Thyroid gland (tissue), 4 donors: Measurements from ENCODE around the gene AK1. TPM values are rescaled to one million over a fixed set of nuclear protein-coding genes. Genes with fewer than 3 reads are reported as not detected.
"Not testable (repeated sequence)": the region's sequence is repeated elsewhere in the genome, so short reads cannot be mapped to it uniquely, and the experiment has no call there.

Experiments used
- DNase-seq, 2 donors: peaks; one replicate each; pipeline ENCODE4 v3.0.0-alpha.2; 2019
- H3K27ac ChIP-seq, 3 donors: fragments of 200-600 bp; sonication (generic); 1 replicate in 2 of 3; 2 replicates in 1 of 3; pipeline ENCODE4 v1.5.1; 2016 to 2019; ENCODE audit warnings: mild to moderate bottlenecking in 1 of 3, moderate library complexity in 1 of 3
- H3K27me3 ChIP-seq: fragments of 200-600 bp; sonication (generic); one replicate; pipeline ENCODE4 v1.5.1; 2019
- H3K36me3 ChIP-seq, 2 donors: fragments of 200-600 bp; sonication (generic); one replicate each; pipeline ENCODE4 v1.5.1; 2016 to 2019
- H3K4me1 ChIP-seq, 2 donors: fragments of 200-600 bp; sonication (generic); one replicate each; pipeline ENCODE4 v1.5.1; 2017 to 2019
- H3K4me3 ChIP-seq, 3 donors: fragments of 200-600 bp; sonication (generic); replicated peaks in 1 of 3; 1 replicate in 2 of 3; 2 replicates in 1 of 3; pipeline ENCODE4 v1.5.1; 2016; ENCODE audit warnings: mild to moderate bottlenecking in 1 of 3
- H3K9me3 ChIP-seq: fragments of 200-600 bp; sonication (generic); one replicate; pipeline ENCODE4 v1.5.1; 2017
- CTCF ChIP-seq, 6 experiments: fragments of 200-600 bp in 3 of 6; fragments of 450-650 bp in 3 of 6; sonication (generic) in 3 of 6; IDR thresholded peaks; one replicate each; pipeline ENCODE4 v1.5.1; 2016 to 2019; ENCODE audit warnings: antibody characterized with exemption in 6 of 6, mild to moderate bottlenecking in 2 of 6, inconsistent platforms in 1 of 6, moderate library complexity in 1 of 6
- POLR2A ChIP-seq, 2 donors: fragments of 450-650 bp; IDR thresholded peaks; one replicate each; pipeline ENCODE4 v1.6.1; 2017; ENCODE audit warnings: antibody characterized with exemption in 2 of 2, mild to moderate bottlenecking in 2 of 2, moderate library complexity in 1 of 2
- WGBS, 2 donors: methylation state at CpG; one replicate each; pipeline ENCODE4 v1.1.5; 2017; 5-methylcytosine and 5-hydroxymethylcytosine counted together
- intact Hi-C: fragments of 100-400 bp; cut with DNase I; formaldehyde crosslinking; loops from one replicate; pipeline ENCODE4 v1.15.1; 2023
- total RNA-seq, 4 donors: library from RNA; depleted of rRNA; stranded (reverse); fragments of >200 nt; gene quantifications; one replicate each; pipeline ENCODE4 v1.2.3, GENCODE V29; 2016

The AK1 gene
- total RNA-seq, 4 donors from 2014 or later: 56.3 to 98.9 (median 86.3) TPM

DNA sequence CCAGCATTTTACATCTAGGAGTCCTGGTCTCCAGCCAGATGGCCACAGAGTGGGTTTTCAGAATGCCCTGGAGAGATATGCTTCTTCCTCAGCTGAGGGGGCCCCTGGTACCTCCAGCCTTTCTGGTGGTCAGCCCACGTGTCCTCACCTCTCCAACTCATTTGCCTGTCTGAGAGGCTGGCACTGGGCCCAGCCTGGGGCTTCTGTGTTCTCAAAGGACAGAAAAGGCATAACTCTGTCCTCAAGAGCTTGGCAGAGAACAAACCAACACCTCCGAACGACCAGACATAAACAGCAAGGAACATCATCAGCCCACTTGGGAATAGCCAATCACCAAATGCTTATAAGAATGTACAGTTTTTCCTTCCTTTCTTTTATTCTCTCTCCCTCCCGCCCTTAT, 40.1 kb downstream of the AK1 start:
- TF ChIP-seq POLR2A (IDR thresholded peaks at IDR 0.05): no peak
- no peak for TF ChIP-seq CTCF (IDR thresholded peaks at IDR 0.05)
- no peaks in the 10 kb centered on the region for H3K36me3 ChIP-seq
- peaks cover 30 to 67% of the 10 kb centered on the region in 2 donors for H3K4me1 ChIP-seq
- WGBS, 2 donors: 13 to 31% methylated on average over 4 of the region's 4 CpGs
- H3K4me3 ChIP-seq: no peak overlapping the region
- H3K27ac ChIP-seq: peak overlapping the region; percentile 65 to 80 (median 75)
- no peaks in the 10 kb centered on the region for H3K27me3 ChIP-seq
- intact Hi-C loops: no loop called here
- DNase-seq: peak; percentile 95
- H3K9me3 ChIP-seq: no peaks in the 10 kb centered on the region

- H3K36me3 ChIP-seq, H3K4me3 ChIP-seq, DNase-seq, H3K9me3 ChIP-seq, H3K27me3 ChIP-seq, intact Hi-C loops: not testable (repeated sequence)
- 55 to 62% methylated on average over 3 of the region's 3 CpGs for WGBS, 2 donors
- Histone ChIP-seq H3K27ac (peak overlapping the region; percentile 63 to 80 (median 72)), H3K4me1 (peaks cover 36 to 75% of the 10 kb centered on the region in 2 donors)
Observed at GRCh38 chr9:127836561-127836960, 40.9 kb downstream of the AK1 start.

DNA sequence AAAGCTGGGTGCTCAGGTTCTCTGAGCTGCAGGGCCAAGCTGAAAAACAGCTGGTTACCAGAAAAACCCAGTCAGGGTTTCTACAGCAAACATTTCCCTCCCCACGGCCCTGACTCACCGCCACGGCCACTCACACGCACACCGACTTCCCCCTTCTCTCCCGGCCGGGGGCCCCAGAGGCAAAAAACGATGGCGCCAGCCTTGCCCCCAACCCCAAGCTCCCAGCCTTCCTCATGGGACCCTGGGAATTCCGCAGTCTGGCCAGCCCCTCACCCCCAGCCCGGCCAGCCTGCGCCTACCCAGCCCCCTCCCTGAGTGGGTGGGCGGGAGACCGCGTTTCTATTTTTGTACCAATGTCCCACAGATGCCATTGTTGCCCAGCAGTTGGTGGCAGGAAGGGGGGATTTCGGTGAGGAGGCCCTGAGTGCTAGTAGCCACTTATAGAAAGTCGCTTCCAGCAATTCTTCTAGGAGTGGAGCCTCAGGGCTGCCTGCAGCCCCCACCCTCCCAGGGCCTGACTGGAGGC, 41.4 kb downstream of the AK1 start:
- Histone ChIP-seq H3K9me3 (no peaks in the 10 kb centered on the region), H3K27ac (peak overlapping the region; percentile 63 to 80 (median 72)), H3K36me3 (no peaks in the 10 kb centered on the region), H3K4me3 (no peak overlapping the region), H3K4me1 (peaks cover 36 to 75% of the 10 kb centered on the region in 2 donors), H3K27me3 (no peaks in the 10 kb centered on the region)
- TF ChIP-seq POLR2A (IDR thresholded peaks at IDR 0.05): no peak
- TF ChIP-seq CTCF (IDR thresholded peaks at IDR 0.05): no peak
- 55 to 56% methylated on average over 5 to 17 of the region's 17 CpGs for WGBS, 2 donors
- no peak for DNase-seq
- intact Hi-C loops: no loop called here

GRCh38 chr9:127833555-127833954, 43.9 kb downstream of the AK1 start:
- TF ChIP-seq POLR2A (IDR thresholded peaks at IDR 0.05) (no peak), CTCF (IDR thresholded peaks at IDR 0.05) (no peak)
- peaks cover 41 to 74% of the 10 kb centered on the region in 2 donors for H3K4me1 ChIP-seq
- no peaks in the 10 kb centered on the region for H3K27me3 ChIP-seq
- peak overlapping the region in 2 of 3 donors; percentile 72 to 80 for H3K27ac ChIP-seq
- no peaks in the 10 kb centered on the region for H3K36me3 ChIP-seq
- no peaks in the 10 kb centered on the region for H3K9me3 ChIP-seq
- DNase-seq: no peak
- H3K4me3 ChIP-seq: no peak overlapping the region
- intact Hi-C loops: no loop called here
- WGBS, 2 donors: 58 to 76% methylated on average over 1 of the region's 1 CpG

DNA sequence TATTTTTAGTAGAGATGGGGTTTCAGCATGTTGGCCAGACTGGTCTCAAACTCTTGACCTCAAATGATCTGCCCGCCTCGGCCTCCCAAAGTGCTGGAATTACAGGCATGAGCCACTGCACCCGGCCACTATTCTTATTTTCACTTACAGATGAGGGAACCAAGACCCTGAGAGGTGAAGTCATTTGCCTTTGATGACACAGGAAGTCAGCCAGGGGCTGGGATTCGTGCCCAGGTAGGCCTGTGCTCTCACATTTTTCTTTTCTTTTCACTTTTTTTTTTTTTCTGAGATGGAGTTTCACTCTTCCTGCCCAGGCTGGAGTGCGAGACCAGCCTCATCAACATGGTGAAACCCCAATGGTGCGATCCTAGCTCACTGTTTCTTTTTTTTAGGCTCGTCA, 45.2 kb downstream of the AK1 start:
- WGBS, 2 donors: 45 to 47% methylated on average over 7 of the region's 7 CpGs
- Histone ChIP-seq H3K27me3 (no peaks in the 10 kb centered on the region), H3K4me1 (peaks cover 38 to 69% of the 10 kb centered on the region in 2 donors), H3K27ac (peak overlapping the region; percentile 52 to 80 (median 62)), H3K9me3 (no peaks in the 10 kb centered on the region), H3K4me3 (no peak overlapping the region), H3K36me3 (no peaks in the 10 kb centered on the region)
- intact Hi-C loops: no loop called here
- TF ChIP-seq CTCF (IDR thresholded peaks at IDR 0.05) (no peak), POLR2A (IDR thresholded peaks at IDR 0.05) (no peak)
- peak; percentile 76 to 81 for DNase-seq
